Endothelial cell of umbilical vein (primary cell): ENCODE measurements around the gene CCRL2. TPM values are rescaled to one million over a fixed set of nuclear protein-coding genes. Genes with fewer than 3 reads are reported as not detected.

Source experiments
- Bru-seq: library from RNA; stranded (reverse); fragments of 400-500 nt; gene quantifications from one replicate; lab custom pipeline; 2021; lab: Mats Ljungman, UMichigan
- BruChase-seq, 2 experiments: library from RNA; stranded (reverse); fragments of 400-500 nt; gene quantifications; one replicate each; lab custom pipeline; 2021; lab: Mats Ljungman, UMichigan
- BruUV-seq: library from RNA; stranded (reverse); fragments of 400-500 nt; replicated peaks from 2 replicates; lab custom pipeline; 2021; lab: Mats Ljungman, UMichigan
- CTCF ChIA-PET: fragments of 300-600, 350-600 bp; sonication (Branson Sonifier 250); formaldehyde crosslinking; loops from one replicate; lab custom pipeline; 2021; ENCODE audit warnings: antibody characterized with exemption, inconsistent platforms; lab: Charles Lee
- POLR2A ChIA-PET: fragments of 300-600, 350-600 bp; sonication (Branson Sonifier 250); formaldehyde crosslinking; loops from one replicate; lab custom pipeline; 2021; ENCODE audit warnings: antibody characterized with exemption, inconsistent platforms; lab: Charles Lee
- DNase-seq: peaks from one replicate; pipeline ENCODE4 v3.0.0-alpha.2; 2011; ENCODE audit warnings: low read depth, low spot score
- FAIRE-seq: peaks from 2 replicates; lab custom pipeline; 2011; peaks lifted over from hg19 to GRCh38; lab: Jason Lieb, UNC
- H2AFZ ChIP-seq: 2 replicates; pipeline ENCODE4 v1.6.0; 2012; ENCODE audit warnings: low read depth, low read length, control low read depth, inconsistent platforms
- H3K27ac ChIP-seq: 2 replicates; pipeline ENCODE4 v1.5.1; 2011; ENCODE audit warnings: low read depth, mild to moderate bottlenecking, control low read depth, low read length, moderate library complexity; ENCODE audit not compliant: insufficient read depth
- H3K27me3 ChIP-seq, 2 experiments: 2 replicates each; pipeline versions ENCODE4 v1.6.0 to v1.6.1; 2011; ENCODE audit warnings: low read length in 2 of 2, mixed read lengths in 1 of 2; ENCODE audit not compliant: control insufficient read depth in 2 of 2, insufficient read depth in 2 of 2
- H3K36me3 ChIP-seq, 2 experiments: 2 replicates in 1 of 2; 3 replicates in 1 of 2; pipeline ENCODE4 v1.5.1; 2011; ENCODE audit warnings: low read length in 2 of 2, mild to moderate bottlenecking in 1 of 2, moderate library complexity in 1 of 2; ENCODE audit not compliant: control insufficient read depth in 2 of 2, insufficient read depth in 2 of 2; ENCODE audit errors: extremely low read depth in 1 of 2
- H3K4me1 ChIP-seq: 3 replicates; pipeline ENCODE4 v1.5.1; 2011; ENCODE audit warnings: mild to moderate bottlenecking, low read length; ENCODE audit not compliant: control insufficient read depth, insufficient read depth; ENCODE audit errors: extremely low read depth
- H3K4me2 ChIP-seq: 2 replicates; pipeline ENCODE4 v1.6.1; 2011; ENCODE audit warnings: low read length, control low read depth, mixed read lengths; ENCODE audit not compliant: insufficient read depth
- H3K4me3 ChIP-seq, 3 experiments: fragments of 200-600 bp in 1 of 3; sonication (generic), shearing (Covaris generic) in 1 of 3; replicated peaks in 1 of 3; 2 replicates each; pipeline ENCODE4 v1.5.1; 2011 to 2016; ENCODE audit warnings: control low read depth in 3 of 3, low read length in 3 of 3, mild to moderate bottlenecking in 2 of 3, inconsistent platforms in 1 of 3, low read depth in 1 of 3, moderate library complexity in 1 of 3; ENCODE audit not compliant: insufficient read depth in 1 of 3
- H3K79me2 ChIP-seq: 2 replicates; pipeline ENCODE4 v1.6.0; 2012; ENCODE audit warnings: low read length, inconsistent platforms; ENCODE audit not compliant: control insufficient read depth, insufficient read depth
- H3K9ac ChIP-seq: replicated peaks from 2 replicates; pipeline ENCODE3; 2011; ENCODE audit warnings: low read length, control low read depth; ENCODE audit not compliant: insufficient read depth; ENCODE audit errors: extremely low read depth
- H3K9me1 ChIP-seq: replicated peaks from 3 replicates; pipeline ENCODE4 v1.6.0; 2011; ENCODE audit warnings: mild to moderate bottlenecking, low read length; ENCODE audit not compliant: control insufficient read depth, insufficient read depth; ENCODE audit errors: extremely low read depth
- H3K9me3 ChIP-seq: replicated peaks from 2 replicates; pipeline ENCODE4 v1.5.1; 2012; ENCODE audit warnings: low read length, inconsistent platforms; ENCODE audit not compliant: control insufficient read depth, insufficient read depth
- H4K20me1 ChIP-seq: replicated peaks from 2 replicates; pipeline ENCODE3; 2011; ENCODE audit warnings: mild to moderate bottlenecking, low read length; ENCODE audit not compliant: control insufficient read depth, insufficient read depth; ENCODE audit errors: extremely low read depth
- EZH2 ChIP-seq: IDR thresholded peaks from 2 replicates; pipeline ENCODE4 v1.6.1; 2012; ENCODE audit warnings: borderline replicate concordance, low read depth, mild to moderate bottlenecking, moderate library complexity, low read length, inconsistent platforms; ENCODE audit not compliant: severe bottlenecking
- FOS ChIP-seq: IDR thresholded peaks from 2 replicates; pipeline ENCODE4 v1.6.1; 2011; ENCODE audit warnings: mild to moderate bottlenecking, low read length, moderate library complexity, borderline replicate concordance; ENCODE audit not compliant: insufficient read depth
- GATA2 ChIP-seq: IDR thresholded peaks from 2 replicates; pipeline ENCODE4 v1.7.0; 2011; ENCODE audit warnings: low read depth, mild to moderate bottlenecking, moderate library complexity, mixed read lengths, low read length; ENCODE audit not compliant: insufficient read length, insufficient read depth
- JUN ChIP-seq: IDR thresholded peaks from 2 replicates; pipeline ENCODE4 v1.6.1; 2011; ENCODE audit warnings: borderline replicate concordance, low read depth; ENCODE audit not compliant: insufficient read length, insufficient read depth
- MYC ChIP-seq: IDR thresholded peaks from one replicate; pipeline ENCODE4 v1.6.1; 2011; ENCODE audit warnings: mild to moderate bottlenecking, low read depth, low read length
- POLR2A ChIP-seq: IDR thresholded peaks from 2 replicates; pipeline ENCODE4 v1.6.1; 2012; ENCODE audit warnings: low read depth, mild to moderate bottlenecking, control low read depth, low read length
- POLR2AphosphoS5 ChIP-seq: IDR thresholded peaks from 2 replicates; pipeline ENCODE4 v1.6.1; 2012; ENCODE audit warnings: low read depth, mild to moderate bottlenecking, control low read depth, low read length, moderate library complexity; ENCODE audit not compliant: insufficient read depth
- dilution Hi-C: fragments of 300-500 bp; cut with MboI; formaldehyde crosslinking; loops from one replicate; pipeline ENCODE4 v1.15.0; 2019; ENCODE audit warnings: low sequenced_read_pairs; ENCODE audit not compliant: extremely low pct_ligation_motif_present
- intact Hi-C: fragments of 100-400 bp; cut with micrococcal nuclease; formaldehyde crosslinking; loops from one replicate; pipeline ENCODE4 v1.10.0; 2022
- long read RNA-seq: library from polyadenylated mRNA; stranded (forward); transcript quantifications from one replicate; pipeline ENCODE4 v2.0.0, GENCODE V29; 2021
- polyA minus RNA-seq, 3 experiments: library from RNA; depleted of rRNA, polyadenylated mRNA; stranded (reverse); fragments of >200 nt; gene quantifications; 1 replicate in 1 of 3; 2 replicates in 2 of 3; pipeline ENCODE4 v1.2.3, GENCODE V29; 2011
- polyA plus RNA-seq, 4 experiments: library from polyadenylated mRNA; depleted of rRNA in 3 of 4; stranded (reverse) in 3 of 4; unstranded in 1 of 4; fragments of >200 nt; gene quantifications; 2 replicates each; pipeline versions ENCODE4 v1.2.1 to v1.2.3, GENCODE V29; 2011 to 2012; ENCODE audit warnings: missing spikeins in 1 of 4
- total RNA-seq: library from RNA; stranded (reverse); gene quantifications from 2 replicates; pipeline ENCODE4 v1.2.3, GENCODE V29; 2021
- TF ChIP-seq, protein P1 (sequence below), 2 donors: IDR thresholded peaks; 1 replicate in 1 of 2; 2 replicates in 1 of 2; pipeline ENCODE4 v1.5.1; 2011; ENCODE audit warnings: low read length in 2 of 2, mild to moderate bottlenecking in 2 of 2, moderate library complexity in 2 of 2, control low read depth in 1 of 2, inconsistent platforms in 1 of 2, low read depth in 1 of 2; ENCODE audit not compliant: insufficient read depth in 1 of 2; ENCODE audit errors: extremely low read depth in 1 of 2
- TF ChIP-seq, protein P2 (sequence below): IDR thresholded peaks from 2 replicates; pipeline ENCODE4 v1.6.1; 2011; ENCODE audit not compliant: insufficient read depth, insufficient read length

CCRL2 gene, protein sequence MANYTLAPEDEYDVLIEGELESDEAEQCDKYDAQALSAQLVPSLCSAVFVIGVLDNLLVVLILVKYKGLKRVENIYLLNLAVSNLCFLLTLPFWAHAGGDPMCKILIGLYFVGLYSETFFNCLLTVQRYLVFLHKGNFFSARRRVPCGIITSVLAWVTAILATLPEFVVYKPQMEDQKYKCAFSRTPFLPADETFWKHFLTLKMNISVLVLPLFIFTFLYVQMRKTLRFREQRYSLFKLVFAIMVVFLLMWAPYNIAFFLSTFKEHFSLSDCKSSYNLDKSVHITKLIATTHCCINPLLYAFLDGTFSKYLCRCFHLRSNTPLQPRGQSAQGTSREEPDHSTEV
- total RNA-seq = 3.9 and 6.4 TPM in 2 replicates
- polyA plus RNA-seq = 6.6 and 7.4 TPM in 2 replicates
- 4.9 and 5.8 TPM in 2 replicates for polyA plus RNA-seq (2011; cell fraction: cytosol; rRNA removed)
- polyA plus RNA-seq (2011; cell fraction: nucleus; rRNA removed) = 7.6 and 9.3 TPM in 2 replicates
- polyA plus RNA-seq (2012) = 2.9 and 6.5 TPM in 2 replicates
- 11.2 and 14.3 TPM in 2 replicates for polyA minus RNA-seq
- polyA minus RNA-seq (2011; cell fraction: cytosol; rRNA and poly(A)+ RNA removed) = not detected
- polyA minus RNA-seq (2011; cell fraction: nucleus; rRNA and poly(A)+ RNA removed) = 9.0 and 9.6 TPM in 2 replicates
- Bru-seq, nascent RNA = percentile 67 among the genes with signal in this experiment
- BruChase-seq, experiment 1, labeled RNA remaining after a 6-hour chase = percentile 35 among the genes with signal in this experiment
- BruChase-seq, experiment 2, labeled RNA remaining after a 2-hour chase = percentile 61 among the genes with signal in this experiment
- long read RNA-seq, transcript CCRL2-202 (2 exons, 1,796 nt) = major isoform, 11 of 18 reads
- long read RNA-seq, partial matches to known transcripts = 0 of 18 reads
- long read RNA-seq, other reads (novel, unspliced or antisense) = 2 of 18 reads

DNA sequence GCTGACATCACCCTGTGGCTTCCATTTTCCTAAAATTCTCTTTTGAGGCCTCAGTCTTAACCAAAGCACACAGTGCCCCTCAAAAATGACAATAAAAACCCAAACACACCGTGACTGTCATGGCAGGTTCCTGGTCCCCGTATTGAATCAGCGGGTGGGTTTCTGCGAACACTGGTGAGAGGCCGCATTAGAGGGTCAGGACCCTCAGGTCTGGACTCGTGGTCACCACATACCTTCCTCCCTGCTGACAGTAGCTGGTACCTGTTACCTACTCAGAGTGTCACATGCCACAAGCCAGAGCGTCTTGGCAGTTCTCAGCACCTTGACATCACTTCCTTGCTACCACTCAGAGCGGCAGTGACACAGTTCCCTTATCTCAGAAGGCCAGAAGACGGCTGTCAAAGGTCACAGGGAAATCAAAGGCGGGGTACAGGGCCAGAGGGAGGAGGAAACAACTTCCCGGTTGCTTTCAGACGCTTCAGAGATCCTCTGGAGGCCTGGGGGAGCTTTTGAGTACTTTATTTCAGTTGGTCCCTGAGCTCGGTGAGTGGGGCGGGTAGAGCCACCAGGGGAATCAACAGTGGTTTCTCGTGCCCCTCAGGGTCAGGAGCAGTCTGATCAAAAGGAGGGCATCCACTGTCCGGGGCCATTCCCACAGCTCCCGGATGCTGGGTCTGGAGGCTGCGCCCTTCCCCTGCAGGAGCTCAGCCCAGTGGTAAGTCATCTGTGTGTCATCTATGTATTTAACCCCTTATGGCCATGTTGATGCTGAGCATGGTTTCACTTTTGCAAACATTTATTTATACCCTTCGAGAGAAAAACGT is at the start of gene CCRL2, which contains the start of gene CCR5AS:
Gene CCRL2 (plus strand): TSS at position 472 of the 824 bp plus-strand sequence. CDS start 821 bp downstream, outside the sequence.
Gene CCR5AS (minus strand): TSS at position 279 of the 824 bp plus-strand sequence.
- intact Hi-C loops (loop anchor here (1.0 kb wide), 1 partner anchor 21 kb away; no protein-coding TSS in a partner anchor), dilution Hi-C loops (no loop called here)
- ChIA-PET POLR2A (no interaction called here), CTCF (interaction anchor here (0.5 to 6.8 kb wide), 8 partner anchors 9 to 1922 kb away, joined by 3 to 50 read pairs (median 4); no protein-coding TSS in a partner anchor)
- TF ChIP-seq POLR2AphosphoS5 (peak; percentile 38), GATA2 (peak; percentile 87), FOS (peak; percentile 52), POLR2A (peak; percentile 35), EZH2 (no peak), MYC (no peak), JUN (peak; percentile 18)
- TF ChIP-seq, protein P1, sequence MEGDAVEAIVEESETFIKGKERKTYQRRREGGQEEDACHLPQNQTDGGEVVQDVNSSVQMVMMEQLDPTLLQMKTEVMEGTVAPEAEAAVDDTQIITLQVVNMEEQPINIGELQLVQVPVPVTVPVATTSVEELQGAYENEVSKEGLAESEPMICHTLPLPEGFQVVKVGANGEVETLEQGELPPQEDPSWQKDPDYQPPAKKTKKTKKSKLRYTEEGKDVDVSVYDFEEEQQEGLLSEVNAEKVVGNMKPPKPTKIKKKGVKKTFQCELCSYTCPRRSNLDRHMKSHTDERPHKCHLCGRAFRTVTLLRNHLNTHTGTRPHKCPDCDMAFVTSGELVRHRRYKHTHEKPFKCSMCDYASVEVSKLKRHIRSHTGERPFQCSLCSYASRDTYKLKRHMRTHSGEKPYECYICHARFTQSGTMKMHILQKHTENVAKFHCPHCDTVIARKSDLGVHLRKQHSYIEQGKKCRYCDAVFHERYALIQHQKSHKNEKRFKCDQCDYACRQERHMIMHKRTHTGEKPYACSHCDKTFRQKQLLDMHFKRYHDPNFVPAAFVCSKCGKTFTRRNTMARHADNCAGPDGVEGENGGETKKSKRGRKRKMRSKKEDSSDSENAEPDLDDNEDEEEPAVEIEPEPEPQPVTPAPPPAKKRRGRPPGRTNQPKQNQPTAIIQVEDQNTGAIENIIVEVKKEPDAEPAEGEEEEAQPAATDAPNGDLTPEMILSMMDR (IDR thresholded peaks at IDR 0.05; ENCODE audit: extremely low read depth in 1 of 2, insufficient read depth in 1 of 2, low read depth in 1 of 2, low read length in 2 of 2) = no peak
- TF ChIP-seq, protein P2, sequence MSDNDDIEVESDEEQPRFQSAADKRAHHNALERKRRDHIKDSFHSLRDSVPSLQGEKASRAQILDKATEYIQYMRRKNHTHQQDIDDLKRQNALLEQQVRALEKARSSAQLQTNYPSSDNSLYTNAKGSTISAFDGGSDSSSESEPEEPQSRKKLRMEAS = peak; percentile 49
- H3K79me2 ChIP-seq = no peaks in the 10 kb centered on the region
- peak within 1 kb of the TSS; percentile 93 for H3K4me2 ChIP-seq
- FAIRE-seq (peak; percentile 85), DNase-seq (peak; percentile 86)
- TSS peak; percentile 78 for BruUV-seq
- H3K9me3 ChIP-seq = no peaks in the 10 kb centered on the region
- no peaks in the 10 kb centered on the region for H3K27me3 ChIP-seq
- H3K4me3 ChIP-seq = peak within 1 kb of the TSS; percentile 19 to 67 (median 23)
- no peaks in the 10 kb centered on the region for H3K9me1 ChIP-seq
- H3K27ac ChIP-seq = peak within 1 kb of the TSS; percentile 63
- H3K36me3 ChIP-seq = no peaks in the 10 kb centered on the region
- H4K20me1 ChIP-seq = no peaks in the 10 kb centered on the region
- H2AFZ ChIP-seq = peak within 1 kb of the TSS; percentile 89
- H3K9ac ChIP-seq = peak within 1 kb of the TSS; percentile 77
- peaks cover 41% of the 10 kb centered on the region for H3K4me1 ChIP-seq
